ENCODE measurements around the gene TEX264. TPM values are rescaled to one million over a fixed set of nuclear protein-coding genes. Genes with fewer than 3 reads are reported as not detected.

Gene TEX264
- total RNA-seq, 2 experiments from 2014 or later, result 45.6 to 50.3 TPM

DNA sequence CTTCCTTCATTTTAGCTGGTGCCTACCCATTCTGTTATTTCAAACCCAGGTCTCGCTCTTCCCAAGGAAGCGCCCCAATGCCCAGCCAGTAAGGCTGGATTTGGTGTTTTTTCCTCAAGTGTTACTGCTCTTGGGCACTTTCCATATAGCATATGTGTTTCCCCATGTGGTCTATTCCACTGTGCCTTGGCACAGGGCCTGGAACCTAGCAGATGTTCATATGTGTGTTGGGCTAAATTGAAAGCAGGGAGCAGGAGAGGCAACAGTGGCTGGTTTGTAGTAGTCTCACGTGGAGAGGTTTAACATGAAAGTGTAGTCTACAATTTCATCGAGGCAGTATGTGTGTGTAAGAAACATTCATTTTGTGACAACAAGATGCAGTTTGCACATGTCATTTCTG lies 48.2 kb upstream of the TEX264 start:
- DNase-seq (ENCODE audit: low spot score), result no peak
- H3K36me3 ChIP-seq (ENCODE audit: insufficient read depth, low read length), result 0 out of 2 replicates have a peak, but pooled peaks cover 7% of the 10 kb centered on the region
- H3K27ac ChIP-seq (ENCODE audit: low read depth, low read length, poor library complexity, severe bottlenecking), result no peak overlapping the region
- CTCF ChIA-PET (ENCODE audit: unreplicated experiment), result interaction anchor here (0.6 kb wide), 1 partner anchor 96 kb away, joined by 4 read pairs; no protein-coding TSS in a partner anchor
- no peak overlapping the region for H2AFZ ChIP-seq (ENCODE audit: low read length)
- H3K4me2 ChIP-seq (ENCODE audit: low read length), result no peak overlapping the region
- no peak overlapping the region for H3K4me3 ChIP-seq (ENCODE audit: low read depth, low read length, poor library complexity, severe bottlenecking)
- no peaks in the 10 kb centered on the region for H3K9me2 ChIP-seq (ENCODE audit: insufficient read depth, low read length)
- BruUV-seq (replicated peaks), result no TSS peak
- H3K79me2 ChIP-seq (ENCODE audit: insufficient read depth, low read depth, low read length), result no peaks in the 10 kb centered on the region; the same call in 1 of the 2 replicates
- TF ChIP-seq, protein P1, sequence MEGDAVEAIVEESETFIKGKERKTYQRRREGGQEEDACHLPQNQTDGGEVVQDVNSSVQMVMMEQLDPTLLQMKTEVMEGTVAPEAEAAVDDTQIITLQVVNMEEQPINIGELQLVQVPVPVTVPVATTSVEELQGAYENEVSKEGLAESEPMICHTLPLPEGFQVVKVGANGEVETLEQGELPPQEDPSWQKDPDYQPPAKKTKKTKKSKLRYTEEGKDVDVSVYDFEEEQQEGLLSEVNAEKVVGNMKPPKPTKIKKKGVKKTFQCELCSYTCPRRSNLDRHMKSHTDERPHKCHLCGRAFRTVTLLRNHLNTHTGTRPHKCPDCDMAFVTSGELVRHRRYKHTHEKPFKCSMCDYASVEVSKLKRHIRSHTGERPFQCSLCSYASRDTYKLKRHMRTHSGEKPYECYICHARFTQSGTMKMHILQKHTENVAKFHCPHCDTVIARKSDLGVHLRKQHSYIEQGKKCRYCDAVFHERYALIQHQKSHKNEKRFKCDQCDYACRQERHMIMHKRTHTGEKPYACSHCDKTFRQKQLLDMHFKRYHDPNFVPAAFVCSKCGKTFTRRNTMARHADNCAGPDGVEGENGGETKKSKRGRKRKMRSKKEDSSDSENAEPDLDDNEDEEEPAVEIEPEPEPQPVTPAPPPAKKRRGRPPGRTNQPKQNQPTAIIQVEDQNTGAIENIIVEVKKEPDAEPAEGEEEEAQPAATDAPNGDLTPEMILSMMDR (conservative IDR thresholded peaks at IDR 0.05; ENCODE audit: low read length), result no peak
- no peak for TF ChIP-seq EZH2phosphoT487 (IDR thresholded peaks at IDR 0.05; ENCODE audit: borderline replicate concordance, low read depth, low read length)
- H3K4me1 ChIP-seq (ENCODE audit: insufficient read depth, low read length, poor library complexity, severe bottlenecking), result no peaks in the 10 kb centered on the region
- no peaks in the 10 kb centered on the region for H4K20me1 ChIP-seq (ENCODE audit: insufficient read depth, low read length)
- intact Hi-C loops (cut with micrococcal nuclease; ENCODE audit: unreplicated experiment), result no loop called here
- no peaks in the 10 kb centered on the region for H3K9me3 ChIP-seq (ENCODE audit: low read length)
- POLR2A ChIA-PET, result no interaction called here

DNA sequence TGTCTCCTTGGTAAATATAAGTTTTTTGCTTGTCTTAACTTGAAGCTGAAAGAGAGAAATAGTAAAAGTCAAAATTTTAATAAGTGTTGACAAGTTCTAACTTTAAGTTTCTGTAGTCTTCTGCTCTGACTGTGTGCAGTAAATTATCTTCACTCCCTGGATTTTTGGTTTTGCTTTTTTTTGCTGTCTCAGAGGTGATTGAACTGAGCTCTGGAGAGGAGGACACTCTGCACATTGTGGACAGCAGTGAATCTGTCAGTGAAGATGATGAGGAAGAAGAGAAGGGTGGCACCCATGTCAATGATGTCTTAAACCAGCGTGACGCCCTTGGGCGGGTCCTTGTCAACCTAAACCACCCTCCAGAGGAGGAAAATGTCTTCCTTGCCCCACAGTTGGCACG lies 40.5 kb upstream of the TEX264 start:
- POLR2A ChIA-PET, result no interaction called here

More for the DNA sequence above, 40.5 kb upstream of the TEX264 start:
- Histone ChIP-seq H4K20me1 (ENCODE audit: insufficient read depth, low read length) (no peaks in the 10 kb centered on the region), H3K9me3 (ENCODE audit: low read length) (no peaks in the 10 kb centered on the region), H3K9me2 (ENCODE audit: insufficient read depth, low read length) (no peaks in the 10 kb centered on the region), H3K4me2 (ENCODE audit: low read length) (no peak overlapping the region), H3K4me1 (ENCODE audit: insufficient read depth, low read length, poor library complexity, severe bottlenecking) (no peaks in the 10 kb centered on the region), H3K36me3 (ENCODE audit: insufficient read depth, low read length) (peaks cover 39% of the 10 kb centered on the region), H3K4me3 (ENCODE audit: low read depth, low read length, poor library complexity, severe bottlenecking) (no peak overlapping the region), H3K79me2 (ENCODE audit: insufficient read depth, low read depth, low read length) (no peaks in the 10 kb centered on the region), H3K27ac (ENCODE audit: low read depth, low read length, poor library complexity, severe bottlenecking) (no peak overlapping the region), H2AFZ (ENCODE audit: low read length) (no peak overlapping the region)
- no peak for DNase-seq (ENCODE audit: low spot score)
- no peak for TF ChIP-seq EZH2phosphoT487 (IDR thresholded peaks at IDR 0.05; ENCODE audit: borderline replicate concordance, low read depth, low read length)
- TF ChIP-seq, protein P1 (conservative IDR thresholded peaks at IDR 0.05; ENCODE audit: low read length), result no peak
- intact Hi-C loops (cut with micrococcal nuclease; ENCODE audit: unreplicated experiment), result no loop called here
- CTCF ChIA-PET (ENCODE audit: unreplicated experiment), result no interaction called here
- no TSS peak for BruUV-seq (replicated peaks)
